SK-N-SH treated with all-trans-retinoic acid at 6 μM for 48 hours (cell line): ENCODE measurements around the gene S100A3.

ENCODE experiments used
- ARNTL ChIP-seq: fragments of 450-650 bp; formaldehyde crosslinking; IDR thresholded peaks from 2 replicates; pipeline ENCODE4 v1.5.0; 2020; ENCODE audit warnings: low read depth, mild to moderate bottlenecking, moderate library complexity, borderline replicate concordance
- ISL1 ChIP-seq: fragments of 250-450 bp; sonication (Bioruptor Pico); IDR thresholded peaks from 2 replicates; pipeline ENCODE4 v2.1.2; 2022; ENCODE audit warnings: mild to moderate bottlenecking, moderate library complexity
- TCF4 ChIP-seq: fragments of 250-450 bp; sonication (Bioruptor Pico); IDR thresholded peaks from 2 replicates; pipeline ENCODE4 v1.8.0; 2021; ENCODE audit warnings: mild to moderate bottlenecking, moderate library complexity, borderline replicate concordance
- ZC3H10 ChIP-seq: fragments of 250-450 bp; sonication (Bioruptor Pico); IDR thresholded peaks from 2 replicates; pipeline ENCODE4 v1.5.1; 2021; ENCODE audit warnings: mild to moderate bottlenecking, moderate library complexity
- ZFP3 ChIP-seq: fragments of 250-450 bp; sonication (Bioruptor Pico); IDR thresholded peaks from 2 replicates; pipeline ENCODE4 v1.5.0; 2020; ENCODE audit warnings: mild to moderate bottlenecking, moderate library complexity
- ZFP30 ChIP-seq: fragments of 450-650 bp; formaldehyde crosslinking; IDR thresholded peaks from 2 replicates; pipeline ENCODE4 v1.5.0; 2022; ENCODE audit warnings: mild to moderate bottlenecking, moderate library complexity
- ZNF8 ChIP-seq: fragments of 450-650 bp; formaldehyde crosslinking; IDR thresholded peaks from 2 replicates; pipeline ENCODE4 v1.5.0; 2020; ENCODE audit warnings: mild to moderate bottlenecking, moderate library complexity
- TF ChIP-seq, protein P1 (sequence below): fragments of 250-450 bp; sonication (Bioruptor Pico); IDR thresholded peaks from 2 replicates; pipeline ENCODE4 v1.5.0; 2020; ENCODE audit warnings: mild to moderate bottlenecking, moderate library complexity
- TF ChIP-seq, protein P2 (sequence below): fragments of 250-450 bp; sonication (Bioruptor Pico); IDR thresholded peaks from 2 replicates; pipeline ENCODE4 v1.8.0; 2020; ENCODE audit warnings: mild to moderate bottlenecking, moderate library complexity, borderline replicate concordance
- TF ChIP-seq, protein P3 (sequence below): fragments of 250-450 bp; sonication (Bioruptor Pico); IDR thresholded peaks from 2 replicates; pipeline ENCODE4 v1.5.1; 2020; ENCODE audit warnings: low read depth, mild to moderate bottlenecking, moderate library complexity

DNA sequence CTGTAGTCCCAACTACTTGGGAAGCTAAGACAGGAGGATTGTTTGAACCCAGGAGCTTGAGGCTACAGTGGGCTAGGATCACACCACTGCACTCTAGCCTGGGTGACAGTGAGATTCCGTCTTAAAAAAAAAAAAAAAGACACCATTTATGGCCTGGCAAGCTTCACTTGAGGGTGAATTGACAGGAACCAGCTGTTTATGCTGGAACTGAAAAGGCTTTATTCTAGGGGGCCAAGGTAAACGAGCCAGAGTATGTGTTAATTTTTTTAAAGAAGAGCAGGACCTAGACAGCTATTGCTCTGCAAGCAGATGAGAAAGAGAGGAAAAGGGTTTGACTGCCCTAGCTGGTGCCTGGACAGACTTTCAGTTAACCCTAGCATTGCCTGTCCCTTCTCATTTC, 50.3 kb downstream of the S100A3 start:
- TF ChIP-seq, protein P1, sequence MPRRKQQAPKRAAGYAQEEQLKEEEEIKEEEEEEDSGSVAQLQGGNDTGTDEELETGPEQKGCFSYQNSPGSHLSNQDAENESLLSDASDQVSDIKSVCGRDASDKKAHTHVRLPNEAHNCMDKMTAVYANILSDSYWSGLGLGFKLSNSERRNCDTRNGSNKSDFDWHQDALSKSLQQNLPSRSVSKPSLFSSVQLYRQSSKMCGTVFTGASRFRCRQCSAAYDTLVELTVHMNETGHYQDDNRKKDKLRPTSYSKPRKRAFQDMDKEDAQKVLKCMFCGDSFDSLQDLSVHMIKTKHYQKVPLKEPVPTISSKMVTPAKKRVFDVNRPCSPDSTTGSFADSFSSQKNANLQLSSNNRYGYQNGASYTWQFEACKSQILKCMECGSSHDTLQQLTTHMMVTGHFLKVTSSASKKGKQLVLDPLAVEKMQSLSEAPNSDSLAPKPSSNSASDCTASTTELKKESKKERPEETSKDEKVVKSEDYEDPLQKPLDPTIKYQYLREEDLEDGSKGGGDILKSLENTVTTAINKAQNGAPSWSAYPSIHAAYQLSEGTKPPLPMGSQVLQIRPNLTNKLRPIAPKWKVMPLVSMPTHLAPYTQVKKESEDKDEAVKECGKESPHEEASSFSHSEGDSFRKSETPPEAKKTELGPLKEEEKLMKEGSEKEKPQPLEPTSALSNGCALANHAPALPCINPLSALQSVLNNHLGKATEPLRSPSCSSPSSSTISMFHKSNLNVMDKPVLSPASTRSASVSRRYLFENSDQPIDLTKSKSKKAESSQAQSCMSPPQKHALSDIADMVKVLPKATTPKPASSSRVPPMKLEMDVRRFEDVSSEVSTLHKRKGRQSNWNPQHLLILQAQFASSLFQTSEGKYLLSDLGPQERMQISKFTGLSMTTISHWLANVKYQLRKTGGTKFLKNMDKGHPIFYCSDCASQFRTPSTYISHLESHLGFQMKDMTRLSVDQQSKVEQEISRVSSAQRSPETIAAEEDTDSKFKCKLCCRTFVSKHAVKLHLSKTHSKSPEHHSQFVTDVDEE, result no peak
- TF ChIP-seq, protein P2, sequence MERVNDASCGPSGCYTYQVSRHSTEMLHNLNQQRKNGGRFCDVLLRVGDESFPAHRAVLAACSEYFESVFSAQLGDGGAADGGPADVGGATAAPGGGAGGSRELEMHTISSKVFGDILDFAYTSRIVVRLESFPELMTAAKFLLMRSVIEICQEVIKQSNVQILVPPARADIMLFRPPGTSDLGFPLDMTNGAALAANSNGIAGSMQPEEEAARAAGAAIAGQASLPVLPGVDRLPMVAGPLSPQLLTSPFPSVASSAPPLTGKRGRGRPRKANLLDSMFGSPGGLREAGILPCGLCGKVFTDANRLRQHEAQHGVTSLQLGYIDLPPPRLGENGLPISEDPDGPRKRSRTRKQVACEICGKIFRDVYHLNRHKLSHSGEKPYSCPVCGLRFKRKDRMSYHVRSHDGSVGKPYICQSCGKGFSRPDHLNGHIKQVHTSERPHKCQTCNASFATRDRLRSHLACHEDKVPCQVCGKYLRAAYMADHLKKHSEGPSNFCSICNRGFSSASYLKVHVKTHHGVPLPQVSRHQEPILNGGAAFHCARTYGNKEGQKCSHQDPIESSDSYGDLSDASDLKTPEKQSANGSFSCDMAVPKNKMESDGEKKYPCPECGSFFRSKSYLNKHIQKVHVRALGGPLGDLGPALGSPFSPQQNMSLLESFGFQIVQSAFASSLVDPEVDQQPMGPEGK (CRISPR knock-in tag), result no peak
- TF ChIP-seq ZFP3 (CRISPR knock-in tag) (no peak), ARNTL (CRISPR knock-in tag) (no peak), ZNF8 (CRISPR knock-in tag) (no peak), ZFP30 (no peak), TCF4 (CRISPR knock-in tag) (no peak), ZC3H10 (CRISPR knock-in tag) (no peak), ISL1 (CRISPR knock-in tag) (no peak)
- TF ChIP-seq, protein P3, sequence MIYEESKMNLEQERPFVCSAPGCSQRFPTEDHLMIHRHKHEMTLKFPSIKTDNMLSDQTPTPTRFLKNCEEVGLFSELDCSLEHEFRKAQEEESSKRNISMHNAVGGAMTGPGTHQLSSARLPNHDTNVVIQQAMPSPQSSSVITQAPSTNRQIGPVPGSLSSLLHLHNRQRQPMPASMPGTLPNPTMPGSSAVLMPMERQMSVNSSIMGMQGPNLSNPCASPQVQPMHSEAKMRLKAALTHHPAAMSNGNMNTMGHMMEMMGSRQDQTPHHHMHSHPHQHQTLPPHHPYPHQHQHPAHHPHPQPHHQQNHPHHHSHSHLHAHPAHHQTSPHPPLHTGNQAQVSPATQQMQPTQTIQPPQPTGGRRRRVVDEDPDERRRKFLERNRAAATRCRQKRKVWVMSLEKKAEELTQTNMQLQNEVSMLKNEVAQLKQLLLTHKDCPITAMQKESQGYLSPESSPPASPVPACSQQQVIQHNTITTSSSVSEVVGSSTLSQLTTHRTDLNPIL, result no peak
